ENCODE data around the gene RNF125. TPM values are rescaled to one million over a fixed set of nuclear protein-coding genes. Genes with fewer than 3 reads are reported as not detected.

The RNF125 gene
- total RNA-seq, 2 donors from 2014 or later: 8.4 to 13.9 TPM

DNA sequence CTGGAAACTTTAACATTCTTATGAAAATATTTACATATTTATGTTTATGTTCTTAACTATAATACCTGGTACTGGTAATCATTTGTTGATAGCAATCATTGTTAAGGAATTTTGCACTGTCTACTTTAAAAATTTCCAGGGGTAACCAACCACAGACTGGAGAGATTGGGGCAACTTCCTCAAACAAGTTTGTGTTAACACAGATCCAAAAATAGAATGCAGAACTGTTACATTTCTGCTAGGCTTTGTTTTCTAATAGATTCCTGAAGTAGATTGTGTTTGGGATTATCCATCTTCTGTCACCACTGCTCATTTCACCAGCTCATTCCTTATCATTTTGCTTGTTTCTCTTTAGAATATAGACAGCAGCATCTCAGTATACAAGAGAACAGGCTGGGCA is 23.7 kb downstream of the RNF125 start:
- intact Hi-C loops (cut with DNase I): no loop called here
- TF ChIP-seq, protein P1, sequence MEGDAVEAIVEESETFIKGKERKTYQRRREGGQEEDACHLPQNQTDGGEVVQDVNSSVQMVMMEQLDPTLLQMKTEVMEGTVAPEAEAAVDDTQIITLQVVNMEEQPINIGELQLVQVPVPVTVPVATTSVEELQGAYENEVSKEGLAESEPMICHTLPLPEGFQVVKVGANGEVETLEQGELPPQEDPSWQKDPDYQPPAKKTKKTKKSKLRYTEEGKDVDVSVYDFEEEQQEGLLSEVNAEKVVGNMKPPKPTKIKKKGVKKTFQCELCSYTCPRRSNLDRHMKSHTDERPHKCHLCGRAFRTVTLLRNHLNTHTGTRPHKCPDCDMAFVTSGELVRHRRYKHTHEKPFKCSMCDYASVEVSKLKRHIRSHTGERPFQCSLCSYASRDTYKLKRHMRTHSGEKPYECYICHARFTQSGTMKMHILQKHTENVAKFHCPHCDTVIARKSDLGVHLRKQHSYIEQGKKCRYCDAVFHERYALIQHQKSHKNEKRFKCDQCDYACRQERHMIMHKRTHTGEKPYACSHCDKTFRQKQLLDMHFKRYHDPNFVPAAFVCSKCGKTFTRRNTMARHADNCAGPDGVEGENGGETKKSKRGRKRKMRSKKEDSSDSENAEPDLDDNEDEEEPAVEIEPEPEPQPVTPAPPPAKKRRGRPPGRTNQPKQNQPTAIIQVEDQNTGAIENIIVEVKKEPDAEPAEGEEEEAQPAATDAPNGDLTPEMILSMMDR (IDR thresholded peaks at IDR 0.05): no peak
- Histone ChIP-seq H3K36me3 (no peaks in the 10 kb centered on the region), H3K9ac (ENCODE audit: low read depth in 2 of 2, low read length in 2 of 2) (no peak overlapping the region), H3K4me1 (no peaks in the 10 kb centered on the region), H3K27me3 (no peaks in the 10 kb centered on the region), H3K9me3 (no peaks in the 10 kb centered on the region), H3K27ac (no peak overlapping the region), H3K4me3 (no peak overlapping the region)
- DNase-seq: no peak

DNA sequence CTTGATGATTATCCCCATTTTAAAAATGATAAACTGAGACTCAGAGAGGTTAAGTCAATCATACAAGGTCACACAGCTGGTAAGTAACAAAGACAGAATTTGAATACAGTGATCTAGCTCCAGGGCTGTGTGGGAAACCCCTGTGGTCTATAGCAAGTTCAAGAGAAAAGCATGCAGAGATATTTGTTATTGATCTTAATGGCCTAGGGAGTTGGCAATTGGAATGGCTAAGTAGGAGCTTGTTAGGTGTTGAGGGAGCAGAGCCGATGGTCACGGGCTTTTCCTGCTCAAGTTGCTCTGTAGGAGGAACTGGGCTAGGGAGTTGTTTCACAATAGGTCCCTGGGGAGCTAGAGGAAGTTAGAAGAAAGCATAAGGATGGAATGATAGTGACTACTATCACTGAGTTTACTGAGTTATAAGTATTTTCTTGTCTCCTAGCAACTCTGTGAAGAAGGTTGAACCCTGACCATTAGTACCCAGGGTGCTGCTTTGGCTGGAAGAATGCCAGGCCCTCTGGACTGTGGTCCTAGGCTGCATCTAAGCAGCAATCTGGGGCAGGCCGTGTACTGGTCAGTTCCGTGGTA is 30.0 kb downstream of the RNF125 start:
- Histone ChIP-seq H3K9me3 (no peaks in the 10 kb centered on the region), H3K4me3 (no peak overlapping the region), H3K4me1 (peaks cover 12% of the 10 kb centered on the region), H3K36me3 (no peaks in the 10 kb centered on the region), H3K9ac (ENCODE audit: low read depth in 2 of 2, low read length in 2 of 2) (peak overlapping the region in 1 of 2 donors; percentile 27), H3K27ac (peak overlapping the region; percentile 83), H3K27me3 (no peaks in the 10 kb centered on the region)
- DNase-seq: peak; percentile 71
- intact Hi-C loops (cut with DNase I): no loop called here
- TF ChIP-seq, protein P1 (IDR thresholded peaks at IDR 0.05): no peak

DNA sequence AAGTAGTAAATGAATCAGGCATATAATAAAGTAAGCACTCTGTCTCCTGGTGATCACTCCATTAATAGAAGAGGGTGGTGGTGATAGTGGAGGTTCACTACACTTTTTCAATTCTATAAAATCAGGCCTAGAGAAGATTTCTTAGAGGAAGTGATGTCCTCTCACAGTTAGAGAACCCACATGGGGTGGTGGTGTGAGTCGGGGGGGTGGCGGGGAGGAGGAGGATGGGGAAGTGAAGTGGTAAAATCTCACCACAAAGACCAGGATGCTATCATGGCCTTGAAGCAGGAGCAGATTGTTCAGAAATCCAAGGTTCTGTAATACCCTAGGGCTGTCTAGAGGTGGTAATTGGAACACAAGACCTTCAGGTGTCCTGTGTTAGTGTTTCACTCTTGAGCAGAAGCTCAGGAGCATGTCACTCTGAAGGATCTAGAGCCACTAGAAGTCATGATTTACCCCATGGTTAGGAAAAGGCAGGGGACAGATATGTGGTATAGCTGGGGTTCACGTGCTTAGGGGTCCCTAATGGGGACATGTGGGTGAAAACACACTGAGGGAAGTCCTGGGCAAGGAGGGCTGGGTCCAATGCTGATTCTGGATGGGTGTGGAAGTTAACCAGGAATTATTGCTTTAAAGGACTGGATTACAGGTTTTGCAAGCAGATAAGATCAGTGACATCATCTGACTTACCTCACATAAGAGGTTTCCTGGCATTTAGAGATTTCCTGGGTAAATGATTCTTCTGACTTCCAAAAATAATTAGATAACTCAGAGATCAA is 31.0 kb downstream of the RNF125 start:
- H3K27me3 ChIP-seq: no peaks in the 10 kb centered on the region
- no peak overlapping the region for H3K4me3 ChIP-seq
- peak overlapping the region; percentile 83 for H3K27ac ChIP-seq
- no peaks in the 10 kb centered on the region for H3K36me3 ChIP-seq
- peak overlapping the region in 1 of 2 donors; percentile 61 for H3K9ac ChIP-seq (ENCODE audit: low read depth in 2 of 2, low read length in 2 of 2)
- intact Hi-C loops (cut with DNase I): no loop called here
- no peaks in the 10 kb centered on the region for H3K9me3 ChIP-seq
- peaks cover 12% of the 10 kb centered on the region for H3K4me1 ChIP-seq
- peak; percentile 54 for DNase-seq
- TF ChIP-seq, protein P1 (IDR thresholded peaks at IDR 0.05): no peak

DNA sequence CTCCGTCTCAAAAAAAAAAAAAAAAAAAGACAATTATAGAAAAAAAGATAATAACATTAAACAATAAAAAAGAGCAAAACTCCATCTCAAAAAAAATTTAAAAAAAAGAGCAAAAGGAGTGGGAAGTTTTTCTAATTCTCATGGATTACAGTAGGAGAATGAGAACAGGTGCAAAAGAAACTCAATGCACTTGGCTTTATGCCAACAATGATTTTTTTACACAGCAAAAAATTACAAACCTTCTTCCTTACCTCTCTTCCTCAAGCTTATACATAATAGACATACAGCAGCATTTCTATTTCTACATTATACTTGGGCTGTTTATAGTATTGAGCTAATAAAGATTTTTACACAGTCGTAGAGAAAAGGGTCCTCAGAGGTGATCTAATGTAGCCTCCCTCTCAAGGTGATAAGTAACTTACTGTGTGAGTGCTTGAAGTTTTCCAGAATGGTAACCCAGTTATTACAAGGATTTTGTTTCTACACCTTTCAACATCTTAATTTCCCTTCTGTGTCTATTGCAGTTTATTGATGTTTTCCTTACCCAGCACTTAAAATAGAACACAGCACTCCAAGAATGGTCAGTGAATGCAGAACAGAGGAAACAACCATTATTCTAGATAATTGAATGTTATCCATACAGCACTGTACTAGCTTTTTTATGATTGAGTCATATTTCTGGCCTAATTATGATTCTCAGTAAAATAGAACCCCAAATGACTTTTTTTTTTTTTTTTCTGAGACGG is 38.2 kb downstream of the RNF125 start:
- Histone ChIP-seq H3K9ac (ENCODE audit: low read depth in 2 of 2, low read length in 2 of 2) (no peak overlapping the region), H3K4me3 (no peak overlapping the region), H3K36me3 (no peaks in the 10 kb centered on the region), H3K4me1 (no peaks in the 10 kb centered on the region), H3K27ac (peak overlapping the region; percentile 41), H3K9me3 (no peaks in the 10 kb centered on the region), H3K27me3 (no peaks in the 10 kb centered on the region)
- DNase-seq: no peak
- intact Hi-C loops (cut with DNase I): no loop called here
- TF ChIP-seq, protein P1 (IDR thresholded peaks at IDR 0.05): no peak

DNA sequence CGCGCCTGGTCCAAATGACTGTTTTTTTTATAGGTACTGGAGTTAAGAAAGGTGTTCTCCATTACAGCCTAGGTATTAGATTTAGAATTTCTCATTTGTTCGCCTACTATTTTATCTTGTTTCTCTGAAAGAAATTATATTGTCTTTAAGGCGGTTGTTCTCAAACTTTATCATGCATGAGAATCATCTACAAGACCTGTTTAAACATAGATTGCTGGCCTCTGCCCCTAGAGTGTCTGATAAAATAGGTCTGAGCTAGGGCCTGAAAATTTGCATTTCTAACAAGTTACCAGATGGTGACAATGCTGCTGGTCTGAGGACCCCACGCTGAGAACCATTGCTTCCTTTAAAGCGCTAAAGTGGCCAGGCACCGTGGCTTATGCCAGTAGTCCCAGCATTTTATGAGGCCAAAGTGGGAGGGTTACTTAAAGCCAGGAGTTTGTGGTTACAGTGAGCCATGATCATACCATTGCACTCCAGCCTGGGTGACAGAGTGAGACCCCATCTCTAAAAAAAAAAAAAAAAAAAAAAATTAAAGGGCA is 39.1 kb downstream of the RNF125 start:
- Histone ChIP-seq H3K27ac (no peak overlapping the region), H3K9me3 (no peaks in the 10 kb centered on the region), H3K4me3 (no peak overlapping the region), H3K4me1 (no peaks in the 10 kb centered on the region), H3K9ac (ENCODE audit: low read depth in 2 of 2, low read length in 2 of 2) (no peak overlapping the region), H3K36me3 (no peaks in the 10 kb centered on the region), H3K27me3 (no peaks in the 10 kb centered on the region)
- TF ChIP-seq, protein P1 (IDR thresholded peaks at IDR 0.05): no peak
- intact Hi-C loops (cut with DNase I): no loop called here
- DNase-seq: no peak
